DOHH2 (cell line): ENCODE measurements around the gene CHD3.

Experiments
- EZH2phosphoT487 ChIP-seq: fragments of 200-600 bp; sonication (generic); IDR thresholded peaks from 2 replicates; pipeline ENCODE4 v1.6.1; 2017; ENCODE audit warnings: borderline replicate concordance, mild to moderate bottlenecking, antibody characterized with exemption, low read length, moderate library complexity, mixed read lengths
- TF ChIP-seq, protein P1 (sequence below): fragments of 200-600 bp; sonication (generic); IDR thresholded peaks from one replicate; pipeline ENCODE4 v1.5.1; 2014; ENCODE audit warnings: antibody characterized with exemption, mild to moderate bottlenecking, low read depth, low read length; ENCODE audit not compliant: poor library complexity, severe bottlenecking

- TF ChIP-seq, protein P1, sequence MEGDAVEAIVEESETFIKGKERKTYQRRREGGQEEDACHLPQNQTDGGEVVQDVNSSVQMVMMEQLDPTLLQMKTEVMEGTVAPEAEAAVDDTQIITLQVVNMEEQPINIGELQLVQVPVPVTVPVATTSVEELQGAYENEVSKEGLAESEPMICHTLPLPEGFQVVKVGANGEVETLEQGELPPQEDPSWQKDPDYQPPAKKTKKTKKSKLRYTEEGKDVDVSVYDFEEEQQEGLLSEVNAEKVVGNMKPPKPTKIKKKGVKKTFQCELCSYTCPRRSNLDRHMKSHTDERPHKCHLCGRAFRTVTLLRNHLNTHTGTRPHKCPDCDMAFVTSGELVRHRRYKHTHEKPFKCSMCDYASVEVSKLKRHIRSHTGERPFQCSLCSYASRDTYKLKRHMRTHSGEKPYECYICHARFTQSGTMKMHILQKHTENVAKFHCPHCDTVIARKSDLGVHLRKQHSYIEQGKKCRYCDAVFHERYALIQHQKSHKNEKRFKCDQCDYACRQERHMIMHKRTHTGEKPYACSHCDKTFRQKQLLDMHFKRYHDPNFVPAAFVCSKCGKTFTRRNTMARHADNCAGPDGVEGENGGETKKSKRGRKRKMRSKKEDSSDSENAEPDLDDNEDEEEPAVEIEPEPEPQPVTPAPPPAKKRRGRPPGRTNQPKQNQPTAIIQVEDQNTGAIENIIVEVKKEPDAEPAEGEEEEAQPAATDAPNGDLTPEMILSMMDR, result no peak
- no peak for TF ChIP-seq EZH2phosphoT487
Observed at GRCh38 chr17:7880076-7880868, 8.3 kb upstream of the CHD3 start.
